GM12801 (cell line): ENCODE measurements around the gene MDGA2.

Source experiments
- CTCF ChIP-seq: IDR thresholded peaks from one replicate; pipeline ENCODE4 v1.5.1; 2011; ENCODE audit warnings: control low read depth; ENCODE audit not compliant: insufficient read length; ENCODE audit errors: extremely low read depth

The MDGA2 gene

GRCh38 chr14:47606566-47606965 lies 68.8 kb downstream of the MDGA2 start:
- no peak for TF ChIP-seq CTCF

DNA sequence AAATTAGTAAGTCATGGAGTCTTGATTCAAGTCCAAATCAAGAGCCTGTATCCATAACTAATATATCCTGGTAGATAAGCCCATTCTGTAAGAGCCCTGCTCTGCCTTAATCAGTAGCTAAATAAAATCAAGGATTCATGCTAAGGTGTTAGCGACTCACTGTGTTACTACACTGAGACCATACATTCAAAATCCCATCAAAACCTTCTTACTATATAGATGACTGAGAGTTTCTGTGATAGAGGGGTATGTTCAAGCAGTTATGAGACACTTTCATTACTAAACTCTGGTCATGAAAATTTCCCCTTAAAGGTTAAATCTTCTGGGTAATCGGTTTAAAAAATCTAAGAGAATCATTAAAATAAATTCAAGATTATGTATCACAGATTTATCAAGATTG lies 78.5 kb downstream of the MDGA2 start:
- no peak for TF ChIP-seq CTCF

GRCh38 chr14:47596232-47596631 lies 79.2 kb downstream of the MDGA2 start:
- no peak for TF ChIP-seq CTCF

- TF ChIP-seq CTCF = no peak
These were observed 79.9 kb downstream of the MDGA2 start for GRCh38 chr14:47595552-47595951.

DNA sequence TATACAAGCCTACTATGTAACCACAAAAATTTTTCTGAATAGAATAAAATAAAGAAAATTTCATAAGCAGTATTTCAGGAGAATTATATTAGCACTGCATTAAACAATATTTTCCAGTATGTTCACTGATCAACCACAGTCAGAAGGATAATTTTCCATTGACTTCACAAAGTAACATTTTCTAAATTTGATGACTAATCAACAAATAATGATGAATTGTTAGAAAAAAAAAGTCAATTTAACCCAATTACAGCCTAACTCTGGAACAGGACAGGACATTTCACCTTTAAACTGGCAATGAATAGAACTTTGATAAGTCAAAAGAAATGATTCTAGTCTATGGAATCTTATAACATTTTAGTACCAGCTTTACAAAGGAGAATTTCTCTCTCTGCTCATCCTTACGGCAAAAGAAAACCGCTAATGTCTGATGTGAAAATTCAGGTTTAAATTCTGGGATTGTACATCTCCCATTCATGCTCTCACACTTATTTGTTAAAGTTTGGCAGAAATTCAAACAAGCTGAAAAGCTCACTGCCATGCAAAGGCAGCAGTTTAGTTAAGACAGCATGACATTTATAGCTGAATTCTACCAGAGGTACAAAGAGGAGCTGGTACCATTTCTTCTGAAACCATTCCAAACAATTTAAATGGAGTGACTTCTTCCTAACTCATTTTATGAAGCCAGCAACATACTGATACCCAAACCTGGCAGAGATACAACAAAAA lies 84.5 kb downstream of the MDGA2 start:
- no peak for TF ChIP-seq CTCF

DNA sequence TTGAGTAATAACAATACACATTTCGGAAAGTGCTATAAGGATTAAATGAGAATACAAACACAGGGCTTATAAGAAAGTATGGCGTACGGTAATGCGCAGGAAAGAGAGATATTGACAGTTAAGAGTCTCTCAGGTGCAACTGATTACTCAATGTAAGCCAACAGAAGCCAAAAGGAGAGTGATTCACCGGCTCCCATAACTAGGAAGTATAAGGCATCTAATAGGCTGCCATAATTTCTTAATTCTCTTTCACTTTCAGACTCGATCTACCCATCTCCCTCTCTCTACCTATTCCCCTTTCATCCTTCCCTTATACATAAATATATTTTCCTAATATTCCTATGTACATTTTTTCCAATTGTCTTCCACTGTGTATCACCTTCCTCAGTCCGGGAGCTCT lies 90.0 kb downstream of the MDGA2 start:
- no peak for TF ChIP-seq CTCF

GRCh38 chr14:47567273-47567672 lies 108.1 kb downstream of the MDGA2 start:
- TF ChIP-seq CTCF = no peak
